ENCODE measurements around the gene CYTH4.

- TF ChIP-seq CTCF (IDR thresholded peaks at IDR 0.05) (no peak), POLR2A (IDR thresholded peaks at IDR 0.05) (no peak)
Observed at GRCh38 chr22:37309211-37310074, 27.1 kb downstream of the CYTH4 start.
